ENCODE measurements around the gene GNG7.
A peak's percentile ranks its signal among the peaks of the same experiment; 100 is the strongest.

The GNG7 gene

GRCh38 chr19:2477732-2478191 lies 224.7 kb downstream of the GNG7 start:
- Histone ChIP-seq H3K4me2 (ENCODE audit: low read depth, low read length) (peak overlapping the region; percentile 99), H3F3A (ENCODE audit: insufficient read depth, low read length) (peaks cover 55% of the 10 kb centered on the region), H3K27ac (ENCODE audit: low read length) (peak overlapping the region; percentile 83; the same call in 1 of the 2 replicates), H4K20me1 (ENCODE audit: insufficient read depth, low read length) (peaks cover 17% of the 10 kb centered on the region), H3K4me1 (ENCODE audit: low read length) (peaks cover 14% of the 10 kb centered on the region), H3K9me2 (replicated peaks; ENCODE audit: insufficient read depth, low read length) (no peaks in the 10 kb centered on the region), H3K36me3 (replicated peaks; ENCODE audit: insufficient read depth, low read length) (0 out of 2 replicates have a peak, but pooled peaks cover 2% of the 10 kb centered on the region), H3K9ac (ENCODE audit: low read length) (peak overlapping the region; percentile 88), H3K4me3 (ENCODE audit: low read length) (peak overlapping the region; percentile 97), H2AFZ (ENCODE audit: low read length) (no peak overlapping the region), H3K79me2 (ENCODE audit: low read length) (peaks cover 42% of the 10 kb centered on the region), H3K9me3 (replicated peaks; ENCODE audit: insufficient read depth, low read length) (no peaks in the 10 kb centered on the region), H3K27me3 (replicated peaks; ENCODE audit: insufficient read depth, low read length) (no peaks in the 10 kb centered on the region)
- DNase-seq: peak; percentile 56
- no peak for TF ChIP-seq EZH2 (optimal IDR thresholded peaks at IDR 0.05; ENCODE audit: low read depth, low read length)
- no peak for TF ChIP-seq CTCF (IDR thresholded peaks at IDR 0.05; ENCODE audit: low read length)
- TF ChIP-seq EZH2phosphoT487 (IDR thresholded peaks at IDR 0.05; ENCODE audit: low read length): no peak

- DNase-seq: peak; percentile 47
- Histone ChIP-seq H3K9me3 (replicated peaks; ENCODE audit: insufficient read depth, low read length) (no peaks in the 10 kb centered on the region), H3K4me2 (ENCODE audit: low read depth, low read length) (peak overlapping the region; percentile 99), H3K9ac (ENCODE audit: low read length) (peak overlapping the region; percentile 88), H3K27me3 (replicated peaks; ENCODE audit: insufficient read depth, low read length) (no peaks in the 10 kb centered on the region), H3K36me3 (replicated peaks; ENCODE audit: insufficient read depth, low read length) (0 out of 2 replicates have a peak, but pooled peaks cover 2% of the 10 kb centered on the region), H3K4me3 (ENCODE audit: low read length) (peak overlapping the region; percentile 97), H3K27ac (ENCODE audit: low read length) (peak overlapping the region; percentile 83), H3K9me2 (replicated peaks; ENCODE audit: insufficient read depth, low read length) (no peaks in the 10 kb centered on the region), H4K20me1 (ENCODE audit: insufficient read depth, low read length) (peaks cover 17% of the 10 kb centered on the region), H3K4me1 (ENCODE audit: low read length) (peaks cover 14% of the 10 kb centered on the region), H2AFZ (ENCODE audit: low read length) (no peak overlapping the region), H3K79me2 (ENCODE audit: low read length) (peaks cover 42% of the 10 kb centered on the region), H3F3A (ENCODE audit: insufficient read depth, low read length) (peaks cover 55% of the 10 kb centered on the region)
- TF ChIP-seq EZH2phosphoT487 (IDR thresholded peaks at IDR 0.05; ENCODE audit: low read length): no peak
- no peak for TF ChIP-seq CTCF (IDR thresholded peaks at IDR 0.05; ENCODE audit: low read length)
- TF ChIP-seq EZH2 (optimal IDR thresholded peaks at IDR 0.05; ENCODE audit: low read depth, low read length): no peak
These were observed 225.3 kb downstream of the GNG7 start for GRCh38 chr19:2477141-2477710.

- TF ChIP-seq EZH2 (optimal IDR thresholded peaks at IDR 0.05; ENCODE audit: low read depth, low read length) (no peak), CTCF (IDR thresholded peaks at IDR 0.05; ENCODE audit: low read length) (no peak), EZH2phosphoT487 (IDR thresholded peaks at IDR 0.05; ENCODE audit: low read length) (no peak)
These were observed 225.9 kb downstream of the GNG7 start for GRCh38 chr19:2476451-2477140.

More at GRCh38 chr19:2476451-2477140, 225.9 kb downstream of the GNG7 start:
- Histone ChIP-seq H3K4me3 (ENCODE audit: low read length) (peak overlapping the region; percentile 97), H3K27ac (ENCODE audit: low read length) (peak overlapping the region; percentile 83), H2AFZ (ENCODE audit: low read length) (no peak overlapping the region), H3K4me1 (ENCODE audit: low read length) (peaks cover 14% of the 10 kb centered on the region), H3K79me2 (ENCODE audit: low read length) (peaks cover 42% of the 10 kb centered on the region), H3K9me2 (replicated peaks; ENCODE audit: insufficient read depth, low read length) (no peaks in the 10 kb centered on the region), H3K9me3 (replicated peaks; ENCODE audit: insufficient read depth, low read length) (no peaks in the 10 kb centered on the region), H3F3A (ENCODE audit: insufficient read depth, low read length) (peaks cover 55% of the 10 kb centered on the region), H3K36me3 (replicated peaks; ENCODE audit: insufficient read depth, low read length) (0 out of 2 replicates have a peak, but pooled peaks cover 2% of the 10 kb centered on the region), H3K9ac (ENCODE audit: low read length) (peak overlapping the region; percentile 88), H3K27me3 (replicated peaks; ENCODE audit: insufficient read depth, low read length) (no peaks in the 10 kb centered on the region), H3K4me2 (ENCODE audit: low read depth, low read length) (peak overlapping the region; percentile 99), H4K20me1 (ENCODE audit: insufficient read depth, low read length) (peaks cover 17% of the 10 kb centered on the region)
- DNase-seq: peak; percentile 65

Data from MM.1S (cell line).